Activated T-helper 17 cell treated with anti-CD3 and anti-CD28 coated beads, Interleukin-2, amount 50 U/mL, for 72 hours (primary cell): ENCODE data around the gene CBY1. TPM values are rescaled to one million over a fixed set of nuclear protein-coding genes. Genes with fewer than 3 reads are reported as not detected.

ENCODE experiments used
- ATAC-seq: fragments of 150-1000 bp; cut with Tn5 transposase; replicated peaks from 2 replicates; pipeline ENCODE4 v1.10.0; 2021; ENCODE audit warnings: mild to moderate bottlenecking, moderate library complexity
- H3K27ac Mint-ChIP-seq: one replicate; pipeline ENCODE4 v1.8.0; 2022; ENCODE audit warnings: mixed read lengths
- H3K27me3 Mint-ChIP-seq: one replicate; pipeline ENCODE4 v1.8.0; 2022; ENCODE audit warnings: mixed read lengths
- H3K36me3 Mint-ChIP-seq: one replicate; pipeline ENCODE4 v1.8.0; 2022; ENCODE audit warnings: low read depth, mild to moderate bottlenecking, mixed read lengths
- H3K4me1 Mint-ChIP-seq: one replicate; pipeline ENCODE4 v1.8.0; 2022; ENCODE audit warnings: mixed read lengths
- H3K4me3 Mint-ChIP-seq: one replicate; pipeline ENCODE4 v1.8.0; 2022; ENCODE audit warnings: mild to moderate bottlenecking, mixed read lengths
- H3K9me3 Mint-ChIP-seq: one replicate; pipeline ENCODE4 v1.8.0; 2022; ENCODE audit warnings: mixed read lengths
- total RNA-seq, 2 donors: library from RNA; stranded (reverse); gene quantifications; one replicate each; pipeline ENCODE4 v1.2.3, GENCODE V29; 2022

The CBY1 gene
- total RNA-seq, 2 donors from 2014 or later, result 10.4 to 11.5 TPM

DNA sequence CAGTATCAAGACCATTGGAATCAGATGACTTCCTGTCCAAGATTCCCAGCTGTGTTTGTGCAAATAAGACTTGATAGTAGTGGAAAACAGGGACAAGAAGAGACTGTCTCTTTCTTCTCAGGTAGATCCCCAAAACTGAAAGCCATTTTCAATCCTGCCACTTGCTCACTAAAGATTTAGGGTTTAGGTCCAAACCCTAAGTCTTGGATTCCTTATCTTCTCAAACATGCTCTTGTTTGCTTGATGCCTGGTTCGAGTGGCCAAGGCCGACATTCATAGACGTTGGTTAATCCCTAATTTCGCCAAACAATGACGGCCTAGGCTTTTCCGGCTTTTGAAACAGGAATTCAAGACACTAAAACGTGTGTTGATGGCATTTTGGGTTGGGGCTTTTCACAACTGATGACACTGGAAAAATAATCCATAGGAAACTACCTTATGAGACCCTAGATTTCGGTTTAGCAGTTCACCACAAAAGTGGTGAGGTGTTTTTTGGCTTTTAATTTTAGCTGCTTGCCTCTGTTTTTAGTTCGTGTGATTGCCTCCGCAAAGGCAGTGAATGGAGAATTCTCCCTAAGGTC lies 48.3 kb downstream of the CBY1 start:
- Mint-ChIP-seq H3K27ac (peak overlapping the region; percentile 90), H3K27me3 (no peaks in the 10 kb centered on the region), H3K4me1 (peaks cover 27% of the 10 kb centered on the region), H3K9me3 (no peaks in the 10 kb centered on the region), H3K4me3 (peak overlapping the region; percentile 98), H3K36me3 (peaks cover 52% of the 10 kb centered on the region)
- no peak for ATAC-seq

DNA sequence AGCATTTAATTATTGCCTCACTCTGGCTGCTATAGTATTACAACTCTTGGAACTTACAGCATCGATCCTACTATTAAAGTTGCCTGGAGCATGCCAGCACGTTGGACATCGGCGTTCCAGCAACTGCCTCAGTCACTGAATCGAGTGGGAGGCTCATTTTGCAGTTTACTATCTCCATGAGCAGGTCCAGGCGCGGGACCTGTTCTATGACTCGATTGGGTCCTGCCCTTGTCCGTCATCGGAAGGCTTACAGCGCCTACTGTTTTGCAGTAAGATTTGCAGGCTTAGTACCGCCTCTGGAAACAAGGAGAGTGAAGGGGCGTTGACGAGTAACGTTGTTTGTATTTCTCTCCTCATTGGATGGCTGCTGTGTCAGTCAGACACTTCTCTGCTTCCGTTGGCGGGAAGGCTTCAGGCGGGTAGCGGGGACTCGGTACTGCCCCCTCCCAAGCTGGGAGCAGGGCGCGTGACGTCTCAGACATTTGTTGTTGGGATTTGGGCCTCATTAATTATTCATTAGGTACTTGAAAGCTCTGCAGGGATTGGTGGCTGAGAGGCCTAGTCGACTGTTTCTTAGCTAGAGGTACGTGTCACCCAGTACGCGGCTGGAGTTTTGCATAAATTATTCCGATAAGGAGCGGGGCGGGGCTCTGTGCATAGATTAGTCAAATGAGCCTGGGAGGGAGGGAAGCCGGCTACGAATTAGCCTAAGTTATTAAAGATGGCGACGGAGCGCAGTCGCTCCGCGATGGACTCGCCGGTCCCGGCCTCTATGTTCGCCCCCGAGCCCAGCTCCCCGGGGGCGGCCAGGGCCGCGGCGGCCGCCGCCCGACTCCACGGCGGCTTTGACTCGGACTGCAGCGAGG lies 49.0 kb downstream of the CBY1 start, which contains the start of gene GTPBP1:
GTPBP1 (plus strand) TSS at position 710 of the 866 bp plus-strand sequence; CDS start at position 722, 12 bp downstream.
- Mint-ChIP-seq H3K27ac (peak within 1 kb of the TSS; percentile 90), H3K27me3 (no peaks in the 10 kb centered on the region), H3K36me3 (peaks cover 52% of the 10 kb centered on the region), H3K4me1 (peaks cover 33% of the 10 kb centered on the region), H3K4me3 (peak within 1 kb of the TSS; percentile 98), H3K9me3 (no peaks in the 10 kb centered on the region)
- ATAC-seq, result peak; percentile 86

DNA sequence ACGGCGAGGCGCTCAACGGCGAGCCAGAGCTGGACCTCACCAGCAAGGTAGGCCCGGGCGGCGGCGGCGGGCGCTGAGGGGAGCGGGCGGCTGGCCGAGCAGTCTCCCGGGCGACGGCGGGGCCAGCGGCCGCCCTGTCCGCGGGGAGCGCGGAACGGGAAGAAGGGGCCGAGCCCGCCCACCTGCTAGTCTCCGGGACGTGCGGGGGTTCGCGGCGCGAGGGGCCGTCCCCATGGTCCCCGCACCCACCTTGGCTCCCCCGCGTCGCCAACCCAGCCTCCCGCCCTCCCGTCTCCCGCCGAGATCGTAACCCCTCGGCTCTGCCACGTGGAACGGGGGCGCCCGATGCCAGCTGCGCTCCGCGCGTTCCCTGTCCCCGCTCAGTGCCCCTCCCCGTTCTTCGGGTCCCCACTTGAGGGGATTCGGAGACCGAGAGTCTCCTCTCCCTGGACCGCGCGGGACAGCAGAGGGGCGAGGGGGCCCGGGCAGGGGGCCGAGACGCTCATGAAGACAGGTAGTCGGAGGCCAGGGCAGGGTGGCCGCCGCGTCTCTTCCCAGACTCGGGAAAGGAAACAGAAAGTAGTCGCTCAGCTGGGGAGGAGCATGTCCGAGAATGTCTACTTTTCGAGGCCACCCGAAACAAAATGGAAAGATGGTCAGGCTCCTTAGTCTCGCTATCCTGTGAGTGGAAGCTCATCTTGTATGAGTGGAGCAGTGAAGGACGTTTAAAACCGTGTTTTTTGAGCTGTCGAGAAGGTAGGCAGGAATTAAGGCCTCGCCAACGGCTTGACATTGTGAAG lies 49.9 kb downstream of the CBY1 start:
- peaks cover 41% of the 10 kb centered on the region for H3K4me1 Mint-ChIP-seq
- H3K27ac Mint-ChIP-seq, result peak overlapping the region; percentile 90
- peaks cover 53% of the 10 kb centered on the region for H3K36me3 Mint-ChIP-seq
- peak overlapping the region; percentile 98 for H3K4me3 Mint-ChIP-seq
- H3K9me3 Mint-ChIP-seq, result no peaks in the 10 kb centered on the region
- ATAC-seq, result no peak
- no peaks in the 10 kb centered on the region for H3K27me3 Mint-ChIP-seq

DNA sequence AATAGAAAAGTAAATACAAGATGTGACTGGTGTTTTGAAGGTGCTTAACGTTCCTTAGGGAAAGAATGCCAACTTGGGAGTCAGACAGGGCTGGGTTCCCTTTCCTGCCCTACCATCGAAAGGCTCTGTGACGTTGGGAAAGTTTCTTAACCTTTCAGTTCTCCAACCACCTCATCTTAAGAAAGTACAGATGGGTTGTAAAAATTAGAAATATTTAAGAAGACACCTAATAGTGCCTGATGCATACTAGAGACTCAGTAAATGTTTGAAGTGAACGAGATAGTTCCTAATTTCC lies 50.4 kb downstream of the CBY1 start:
- peaks cover 42% of the 10 kb centered on the region for H3K4me1 Mint-ChIP-seq
- H3K27me3 Mint-ChIP-seq, result no peaks in the 10 kb centered on the region
- ATAC-seq, result no peak
- H3K36me3 Mint-ChIP-seq, result peaks cover 56% of the 10 kb centered on the region
- peak overlapping the region; percentile 90 for H3K27ac Mint-ChIP-seq
- H3K9me3 Mint-ChIP-seq, result no peaks in the 10 kb centered on the region
- H3K4me3 Mint-ChIP-seq, result peak overlapping the region; percentile 98

DNA sequence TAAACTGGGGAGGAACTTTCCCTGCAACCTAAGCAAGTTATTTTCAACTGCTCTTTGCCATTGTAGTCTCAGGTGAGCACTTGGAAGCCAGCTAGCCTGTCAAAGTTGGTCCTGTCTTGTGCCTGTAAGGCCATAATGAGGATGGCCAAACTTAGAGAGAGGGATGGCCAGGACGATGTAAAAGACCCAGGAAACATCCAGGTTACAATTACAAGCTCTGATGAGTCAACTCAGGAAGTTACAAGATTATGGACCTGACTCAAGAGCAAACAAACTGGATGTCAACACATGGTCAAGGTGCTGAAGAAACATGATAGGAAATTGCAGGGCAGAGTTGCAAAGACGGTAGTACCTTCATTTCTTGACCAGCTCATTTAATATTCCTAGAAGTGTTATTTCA lies 50.9 kb downstream of the CBY1 start:
- peaks cover 47% of the 10 kb centered on the region for H3K4me1 Mint-ChIP-seq
- no peaks in the 10 kb centered on the region for H3K9me3 Mint-ChIP-seq
- H3K27ac Mint-ChIP-seq, result peak overlapping the region; percentile 90
- peaks cover 61% of the 10 kb centered on the region for H3K36me3 Mint-ChIP-seq
- ATAC-seq, result no peak
- H3K4me3 Mint-ChIP-seq, result peak overlapping the region; percentile 98
- no peaks in the 10 kb centered on the region for H3K27me3 Mint-ChIP-seq

DNA sequence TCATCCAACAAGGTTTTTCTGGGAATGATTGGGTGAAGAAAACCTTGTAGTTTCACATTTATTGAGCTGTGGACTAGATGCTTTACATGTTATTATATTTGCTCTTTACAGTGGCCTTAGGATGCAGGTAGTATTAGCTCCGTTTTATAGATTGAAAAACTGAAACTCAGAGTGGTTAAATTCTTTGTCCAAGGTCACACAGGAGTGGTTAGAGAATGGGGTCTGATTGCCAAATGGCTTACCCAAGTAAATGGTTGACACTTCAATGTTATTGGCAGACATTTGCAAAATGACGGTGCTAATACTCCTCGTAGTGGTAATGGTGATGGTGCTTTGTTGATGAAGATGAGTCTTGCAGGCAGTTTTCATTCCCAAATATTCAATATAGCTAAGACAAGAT lies 51.5 kb downstream of the CBY1 start:
- peak overlapping the region; percentile 90 for H3K27ac Mint-ChIP-seq

DNA sequence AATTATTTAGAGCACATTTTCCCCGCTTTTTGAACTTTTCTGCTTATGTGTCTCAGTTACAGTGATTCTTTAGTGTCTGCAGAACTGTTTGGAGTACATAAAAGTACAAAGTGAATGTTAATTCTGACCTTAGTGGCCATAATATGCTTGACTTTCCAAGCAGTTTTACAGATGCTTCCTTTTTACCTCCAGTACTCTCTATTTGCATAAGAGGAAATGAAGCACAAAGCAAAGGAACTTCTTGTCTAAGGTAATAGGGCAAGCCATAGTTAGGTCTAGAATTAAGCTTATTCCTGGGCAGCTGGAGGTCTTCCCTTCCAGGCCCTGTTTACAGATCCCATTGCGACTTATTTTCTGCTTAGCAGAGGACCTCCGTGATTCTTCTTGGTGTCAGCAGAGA lies 52.9 kb downstream of the CBY1 start:
- H3K9me3 Mint-ChIP-seq, result no peaks in the 10 kb centered on the region
- H3K27me3 Mint-ChIP-seq, result no peaks in the 10 kb centered on the region
- ATAC-seq, result no peak
- H3K36me3 Mint-ChIP-seq, result peaks cover 80% of the 10 kb centered on the region
- H3K4me1 Mint-ChIP-seq, result peaks cover 62% of the 10 kb centered on the region
- peak overlapping the region; percentile 48 for H3K27ac Mint-ChIP-seq
- H3K4me3 Mint-ChIP-seq, result peak overlapping the region; percentile 98

More for the DNA sequence above, 51.5 kb downstream of the CBY1 start:
- H3K4me1 Mint-ChIP-seq, result peaks cover 51% of the 10 kb centered on the region
- H3K4me3 Mint-ChIP-seq, result peak overlapping the region; percentile 98
- peaks cover 67% of the 10 kb centered on the region for H3K36me3 Mint-ChIP-seq
- H3K27me3 Mint-ChIP-seq, result no peaks in the 10 kb centered on the region
- H3K9me3 Mint-ChIP-seq, result no peaks in the 10 kb centered on the region
- no peak for ATAC-seq

DNA sequence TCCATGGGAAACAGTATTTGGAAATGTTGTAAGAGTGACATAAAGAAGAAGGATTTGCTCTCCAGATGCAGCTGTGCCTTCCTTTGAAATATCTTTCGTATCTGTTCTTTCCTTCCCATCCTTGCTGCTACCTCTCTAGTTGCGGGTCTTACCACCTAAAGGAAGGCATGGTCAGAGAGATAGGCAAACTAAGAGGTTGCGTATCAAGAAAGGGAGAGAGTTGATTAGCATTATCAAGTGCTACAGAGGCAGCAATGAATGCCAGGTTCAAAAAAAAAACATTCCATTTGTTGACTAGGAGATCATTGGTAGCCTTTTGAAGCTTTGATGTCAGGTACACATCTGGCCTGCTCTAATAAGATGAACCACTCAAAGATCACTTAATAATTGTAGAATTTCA lies 53.9 kb downstream of the CBY1 start:
- no peaks in the 10 kb centered on the region for H3K27me3 Mint-ChIP-seq
- peak overlapping the region; percentile 75 for H3K27ac Mint-ChIP-seq
- H3K4me3 Mint-ChIP-seq, result no peak overlapping the region
- H3K9me3 Mint-ChIP-seq, result no peaks in the 10 kb centered on the region
- ATAC-seq, result no peak
- H3K4me1 Mint-ChIP-seq, result peaks cover 68% of the 10 kb centered on the region
- H3K36me3 Mint-ChIP-seq, result peaks cover 91% of the 10 kb centered on the region

DNA sequence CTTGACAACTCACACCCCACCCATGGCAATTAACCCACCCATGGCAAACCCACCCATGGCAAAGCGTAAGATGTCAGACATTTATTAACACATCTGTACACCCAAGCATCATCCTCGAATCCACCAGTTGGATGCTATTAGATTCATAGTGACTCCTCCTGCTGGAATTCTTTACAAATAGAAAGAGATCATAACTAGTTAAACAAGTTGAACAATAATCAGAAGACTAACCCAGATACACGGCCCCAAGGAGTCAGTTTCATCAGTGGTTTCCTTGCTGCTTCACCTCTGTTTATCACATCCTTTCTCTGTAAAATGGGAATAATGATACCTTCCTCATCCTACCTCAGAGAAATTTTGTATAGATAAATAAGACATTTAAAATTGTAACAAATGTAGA lies 54.4 kb downstream of the CBY1 start:
- Mint-ChIP-seq H3K4me1 (peaks cover 70% of the 10 kb centered on the region), H3K36me3 (peaks cover 96% of the 10 kb centered on the region), H3K27ac (peak overlapping the region; percentile 75), H3K4me3 (no peak overlapping the region), H3K9me3 (no peaks in the 10 kb centered on the region), H3K27me3 (no peaks in the 10 kb centered on the region)
- ATAC-seq, result no peak

DNA sequence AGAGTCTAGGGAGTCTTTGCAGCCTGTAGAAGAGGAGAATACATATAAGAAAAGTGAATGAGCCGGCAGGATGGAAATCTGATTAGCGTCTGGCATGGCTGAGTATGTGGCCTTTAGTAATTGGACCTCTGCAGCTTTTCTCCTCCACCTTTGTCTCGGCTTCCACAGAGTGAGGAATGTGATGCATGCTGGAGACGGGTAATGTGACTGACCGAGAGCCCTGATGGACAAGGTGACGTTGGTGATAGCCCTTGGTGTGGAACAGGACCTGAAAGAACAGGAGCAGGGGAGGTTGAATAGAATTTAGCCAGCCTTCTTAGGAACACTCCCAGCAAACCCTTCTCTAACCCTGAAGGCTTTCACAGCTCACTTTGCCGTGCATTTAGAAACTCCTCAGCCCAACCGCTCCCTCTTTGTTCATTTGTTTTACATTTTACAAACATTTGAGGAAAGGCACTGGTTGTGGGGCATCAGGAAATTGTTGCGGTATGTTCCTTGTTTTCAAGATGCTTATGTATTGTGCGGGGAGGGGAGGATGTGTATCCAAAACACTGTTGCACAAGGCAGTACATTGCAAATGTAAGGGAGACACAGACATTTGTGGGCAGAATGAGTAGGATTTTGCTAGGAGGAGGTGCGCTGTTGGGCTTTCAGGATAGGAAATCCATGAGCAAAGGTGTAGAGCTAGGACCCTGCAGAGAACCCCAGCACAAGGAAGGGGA lies 56.2 kb downstream of the CBY1 start:
- peaks cover 70% of the 10 kb centered on the region for H3K4me1 Mint-ChIP-seq
- no peak overlapping the region for H3K4me3 Mint-ChIP-seq
- peaks cover 100% of the 10 kb centered on the region for H3K36me3 Mint-ChIP-seq
- no peaks in the 10 kb centered on the region for H3K27me3 Mint-ChIP-seq
- no peaks in the 10 kb centered on the region for H3K9me3 Mint-ChIP-seq
- peak overlapping the region; percentile 55 for H3K27ac Mint-ChIP-seq
- ATAC-seq, result no peak

DNA sequence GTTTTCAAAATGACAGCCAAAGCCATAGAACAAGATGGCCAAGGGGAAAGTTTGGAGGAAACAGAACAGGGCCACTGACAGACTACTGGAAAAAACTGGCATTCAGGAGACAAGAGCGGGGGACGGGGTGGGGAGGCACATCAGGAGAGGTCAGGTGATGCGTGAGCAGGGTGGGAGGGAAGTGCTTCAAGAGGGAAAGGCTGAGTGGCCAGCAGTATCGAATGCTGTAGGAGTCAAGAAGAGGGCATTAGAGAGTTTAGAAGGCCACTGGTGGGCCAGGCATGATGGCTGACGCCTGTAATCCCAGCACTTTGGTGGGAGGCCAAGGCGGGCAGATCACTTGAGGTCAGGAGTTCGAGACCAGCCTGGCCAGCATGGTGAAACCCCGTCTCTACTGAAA lies 57.5 kb downstream of the CBY1 start:
- peaks cover 63% of the 10 kb centered on the region for H3K4me1 Mint-ChIP-seq
- H3K9me3 Mint-ChIP-seq, result no peaks in the 10 kb centered on the region
- peaks cover 100% of the 10 kb centered on the region for H3K36me3 Mint-ChIP-seq
- no peak for ATAC-seq
- no peak overlapping the region for H3K4me3 Mint-ChIP-seq
- H3K27ac Mint-ChIP-seq, result peak overlapping the region; percentile 55
- no peaks in the 10 kb centered on the region for H3K27me3 Mint-ChIP-seq

DNA sequence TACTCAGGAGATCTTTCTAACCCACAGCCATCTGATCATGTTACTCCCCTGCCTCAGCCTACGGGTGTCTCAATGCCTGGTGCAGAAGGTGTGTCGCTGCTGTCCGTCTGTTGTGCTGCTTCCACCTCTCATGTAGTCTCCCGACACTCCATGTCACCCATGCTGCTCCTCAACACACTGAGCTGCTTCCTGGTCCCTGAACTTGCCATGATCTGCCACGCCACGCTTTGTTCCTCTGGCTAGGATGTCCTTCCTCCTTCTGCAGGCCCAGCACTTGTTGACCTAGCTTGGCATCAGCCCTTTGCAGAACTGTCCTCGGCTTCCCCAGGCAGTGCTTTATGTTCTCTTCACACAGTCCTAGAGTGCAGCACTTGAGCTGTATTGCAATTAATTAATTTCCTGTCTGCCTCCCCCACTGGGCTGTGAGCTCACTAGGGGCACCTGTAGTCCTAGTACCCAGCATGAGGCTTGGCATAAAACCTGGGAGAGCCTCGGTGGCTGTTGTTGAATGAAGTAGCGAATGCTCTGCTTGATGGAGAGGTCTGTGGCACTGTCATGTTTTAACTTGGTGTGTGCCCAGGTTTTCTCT lies 58.8 kb downstream of the CBY1 start:
- ATAC-seq, result no peak
- no peaks in the 10 kb centered on the region for H3K27me3 Mint-ChIP-seq
- no peaks in the 10 kb centered on the region for H3K9me3 Mint-ChIP-seq
- H3K36me3 Mint-ChIP-seq, result peaks cover 100% of the 10 kb centered on the region
- H3K4me3 Mint-ChIP-seq, result no peak overlapping the region
- peaks cover 54% of the 10 kb centered on the region for H3K4me1 Mint-ChIP-seq
- H3K27ac Mint-ChIP-seq, result peak overlapping the region; percentile 49

DNA sequence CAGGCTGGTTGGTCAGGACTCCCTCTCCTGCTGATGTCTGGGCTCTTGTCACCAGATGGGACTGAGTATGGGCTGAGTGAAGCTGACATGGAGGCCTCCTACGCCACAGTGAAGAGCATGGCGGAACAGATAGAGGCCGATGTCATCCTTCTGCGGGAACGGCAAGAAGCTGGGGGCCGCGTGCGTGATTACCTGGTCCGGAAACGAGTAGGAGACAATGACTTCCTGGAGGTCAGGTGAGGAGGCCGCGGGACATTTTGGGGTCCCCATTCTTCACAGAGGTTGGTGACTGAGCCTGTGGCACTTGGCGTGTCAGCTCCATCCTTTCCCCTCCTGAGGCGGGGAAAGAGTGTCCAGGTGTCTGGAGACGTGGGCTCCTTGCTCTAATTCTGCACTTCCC lies 59.4 kb downstream of the CBY1 start:
- no peaks in the 10 kb centered on the region for H3K9me3 Mint-ChIP-seq

DNA sequence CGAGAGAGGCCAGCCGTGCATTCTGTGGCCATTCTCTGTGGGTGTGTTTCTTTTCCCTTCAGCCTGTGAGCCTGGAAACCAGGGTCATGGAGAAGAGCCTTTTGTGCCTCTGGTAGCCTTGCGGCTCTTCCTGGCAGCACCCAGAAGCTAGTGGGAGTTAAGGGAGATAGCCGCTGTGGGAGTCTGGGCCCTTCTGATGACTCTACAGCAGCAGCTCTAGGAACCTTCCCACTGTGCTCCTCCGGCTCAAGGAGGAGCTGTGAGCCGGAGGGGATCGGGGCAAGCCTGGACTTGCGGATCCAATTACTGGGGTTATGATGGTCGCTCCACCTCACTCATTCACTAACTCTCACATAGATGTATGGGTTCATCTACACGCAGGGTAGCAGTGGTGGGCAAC lies 59.8 kb downstream of the CBY1 start:
- Mint-ChIP-seq H3K36me3 (peaks cover 100% of the 10 kb centered on the region), H3K9me3 (no peaks in the 10 kb centered on the region), H3K4me1 (peaks cover 44% of the 10 kb centered on the region), H3K27ac (peak overlapping the region; percentile 73), H3K4me3 (no peak overlapping the region), H3K27me3 (no peaks in the 10 kb centered on the region)
- ATAC-seq, result no peak

More for the DNA sequence above, 59.4 kb downstream of the CBY1 start:
- Mint-ChIP-seq H3K27me3 (no peaks in the 10 kb centered on the region), H3K27ac (no peak overlapping the region), H3K4me1 (peaks cover 48% of the 10 kb centered on the region), H3K4me3 (no peak overlapping the region), H3K36me3 (peaks cover 100% of the 10 kb centered on the region)
- ATAC-seq, result no peak
